Measurements from ENCODE around the gene ATN1. TPM values are rescaled to one million over a fixed set of nuclear protein-coding genes. Genes with fewer than 3 reads are reported as not detected.

Gene ATN1
- total RNA-seq, 1 experiment from 2014 or later, result 82.3 TPM

GRCh38 chr12:6899837-6900519, 27.8 kb upstream of the ATN1 start:
- intact Hi-C loops (cut with micrococcal nuclease; ENCODE audit: unreplicated experiment), result no loop called here
- POLR2A ChIA-PET, result no interaction called here
- Histone ChIP-seq H3K27me3 (ENCODE audit: control insufficient read depth, insufficient read depth, low read length) (no peaks in the 10 kb centered on the region), H3K9me3 (ENCODE audit: control insufficient read depth, insufficient read depth, low read depth, low read length) (no peaks in the 10 kb centered on the region), H3K4me3 (ENCODE audit: low read depth in 2 of 2, low read length in 2 of 2) (no peak overlapping the region), H3K36me3 (ENCODE audit: control insufficient read depth, insufficient read depth, low read length) (no peaks in the 10 kb centered on the region), H3K4me1 (ENCODE audit: control insufficient read depth, insufficient read depth, low read length) (no peaks in the 10 kb centered on the region; the same call in 1 of the 2 replicates), H3K27ac (ENCODE audit: low read length) (no peak overlapping the region)
- DNase-seq (ENCODE audit: low read depth, low spot score) (no peak), ATAC-seq (no peak)
- CTCF ChIA-PET, result no interaction called here
- TF ChIP-seq CTCF (IDR thresholded peaks at IDR 0.05) (no peak), TCF7L2 (IDR thresholded peaks at IDR 0.05; ENCODE audit: low read depth, low read length) (no peak)
- BruUV-seq (replicated peaks), result no TSS peak
- in situ Hi-C loops (cut with HindIII; ENCODE audit: low pct_unique_long_range_greater_than_20kb, low sequenced_read_pairs), result no loop called here

GRCh38 chr12:6902448-6902847, 25.3 kb upstream of the ATN1 start:
- no TSS peak for BruUV-seq (replicated peaks)
- Histone ChIP-seq H3K27ac (ENCODE audit: low read length) (no peak overlapping the region), H3K4me3 (ENCODE audit: low read depth in 2 of 2, low read length in 2 of 2) (no peak overlapping the region), H3K36me3 (ENCODE audit: control insufficient read depth, insufficient read depth, low read length) (no peaks in the 10 kb centered on the region), H3K27me3 (ENCODE audit: control insufficient read depth, insufficient read depth, low read length) (no peaks in the 10 kb centered on the region), H3K4me1 (ENCODE audit: control insufficient read depth, insufficient read depth, low read length) (no peaks in the 10 kb centered on the region; the same call in 1 of the 2 replicates), H3K9me3 (ENCODE audit: control insufficient read depth, insufficient read depth, low read depth, low read length) (no peaks in the 10 kb centered on the region)
- POLR2A ChIA-PET, result no interaction called here
- TF ChIP-seq POLR2AphosphoS5 (IDR thresholded peaks at IDR 0.05; ENCODE audit: low read depth, low read length), result no peak
- no peak for TF ChIP-seq REST (IDR thresholded peaks at IDR 0.05; ENCODE audit: insufficient read depth in 1 of 2, low read depth in 2 of 2, low read length in 1 of 2)
- TF ChIP-seq TCF7L2 (IDR thresholded peaks at IDR 0.05; ENCODE audit: low read depth, low read length), result no peak
- TF ChIP-seq CTCF (IDR thresholded peaks at IDR 0.05), result no peak
- no peak for TF ChIP-seq SIN3A (IDR thresholded peaks at IDR 0.05; ENCODE audit: borderline replicate concordance, insufficient read depth, low read depth, low read length)
- in situ Hi-C loops (cut with HindIII; ENCODE audit: low pct_unique_long_range_greater_than_20kb, low sequenced_read_pairs) (no loop called here), intact Hi-C loops (cut with micrococcal nuclease; ENCODE audit: unreplicated experiment) (no loop called here)
- CTCF ChIA-PET, result no interaction called here
- DNase-seq (ENCODE audit: low read depth, low spot score) (no peak), ATAC-seq (no peak)

All from Panc1 (cell line).